Measurements from ENCODE around the gene KRT27. TPM values are rescaled to one million over a fixed set of nuclear protein-coding genes. Genes with fewer than 3 reads are reported as not detected.

KRT27 gene
- total RNA-seq, 2 experiments from 2014 or later = not detected

- no peak for TF ChIP-seq CTCF (IDR thresholded peaks at IDR 0.05)
- ChIA-PET POLR2A (interaction anchor here (0.7 to 1.1 kb wide), 3 partner anchors 11 to 217 kb away, joined by 3 read pairs; partner anchors contain the start of gene KRT12), CTCF (interaction anchor here (1.9 kb wide), 1 partner anchor 828 kb away, joined by 8 read pairs; no protein-coding TSS in a partner anchor)
- Mint-ChIP-seq H3K36me3 (ENCODE audit: low read depth) (peaks cover 22% of the 10 kb centered on the region), H3K4me3 (peak overlapping the region; percentile 95), H3K4me1 (ENCODE audit: low read depth) (peaks cover 26% of the 10 kb centered on the region), H3K27ac (peak overlapping the region; percentile 85), H3K27me3 (no peaks in the 10 kb centered on the region), H3K9me3 (no peaks in the 10 kb centered on the region)
- peak; percentile 15 for DNase-seq
- intact Hi-C loops (cut with micrococcal nuclease) = no loop called here
- no peak for ATAC-seq
Observed at GRCh38 chr17:40820228-40820838, 38.0 kb upstream of the KRT27 start.

- peaks cover 1% of the 10 kb centered on the region for H3K27me3 Mint-ChIP-seq
- intact Hi-C loops (cut with micrococcal nuclease) = no loop called here
- peak overlapping the region; percentile 85 for H3K27ac Mint-ChIP-seq
- H3K4me3 Mint-ChIP-seq = peak overlapping the region; percentile 95
- peaks cover 24% of the 10 kb centered on the region for H3K36me3 Mint-ChIP-seq (ENCODE audit: low read depth)
- ChIA-PET CTCF (interaction anchor here (1.1 to 1.9 kb wide), 5 partner anchors 8 to 828 kb away, joined by 3 to 8 read pairs (median 5); no protein-coding TSS in a partner anchor), POLR2A (interaction anchor here (0.7 to 1.5 kb wide), 7 partner anchors 12 to 869 kb away, joined by 3 to 4 read pairs (median 3); partner anchors contain the start of genes EIF1, KRT12 and TOP2A)
- no peaks in the 10 kb centered on the region for H3K9me3 Mint-ChIP-seq
- ATAC-seq (no peak), DNase-seq (no peak)
- no peak for TF ChIP-seq CTCF (IDR thresholded peaks at IDR 0.05)
- H3K4me1 Mint-ChIP-seq (ENCODE audit: low read depth) = peaks cover 26% of the 10 kb centered on the region
Observed at GRCh38 chr17:40819528-40820125, 37.3 kb upstream of the KRT27 start.

GRCh38 chr17:40818733-40819527, 36.6 kb upstream of the KRT27 start:
- Mint-ChIP-seq H3K4me3 (peak overlapping the region; percentile 95), H3K36me3 (ENCODE audit: low read depth) (peaks cover 22% of the 10 kb centered on the region), H3K27me3 (peaks cover 8% of the 10 kb centered on the region), H3K9me3 (no peaks in the 10 kb centered on the region), H3K4me1 (ENCODE audit: low read depth) (peaks cover 21% of the 10 kb centered on the region), H3K27ac (peak overlapping the region; percentile 96)
- no peak for TF ChIP-seq CTCF (IDR thresholded peaks at IDR 0.05)
- DNase-seq (peak; percentile 90), ATAC-seq (peak; percentile 87)
- ChIA-PET POLR2A (interaction anchor here (0.9 to 1.5 kb wide), 6 partner anchors 48 to 870 kb away, joined by 3 to 4 read pairs (median 3); partner anchors contain the start of genes EIF1, KRT12 and TOP2A), CTCF (interaction anchor here (0.7 to 1.9 kb wide), 13 partner anchors 9 to 845 kb away, joined by 3 to 8 read pairs (median 4); partner anchors contain the start of gene SMARCE1)
- intact Hi-C loops (cut with micrococcal nuclease) = no loop called here

- ChIA-PET POLR2A (interaction anchor here (0.9 to 1.5 kb wide), 5 partner anchors 192 to 870 kb away, joined by 3 to 4 read pairs (median 3); partner anchors contain the start of genes EIF1 and TOP2A), CTCF (interaction anchor here (0.7 to 1.9 kb wide), 13 partner anchors 9 to 845 kb away, joined by 3 to 8 read pairs (median 4); partner anchors contain the start of gene SMARCE1)
- peaks cover 22% of the 10 kb centered on the region for H3K36me3 Mint-ChIP-seq (ENCODE audit: low read depth)
- intact Hi-C loops (cut with micrococcal nuclease) = no loop called here
- H3K4me1 Mint-ChIP-seq (ENCODE audit: low read depth) = peaks cover 21% of the 10 kb centered on the region
- H3K27ac Mint-ChIP-seq = peak overlapping the region; percentile 96
- peak overlapping the region; percentile 95 for H3K4me3 Mint-ChIP-seq
- DNase-seq (no peak), ATAC-seq (no peak)
- no peak for TF ChIP-seq CTCF (IDR thresholded peaks at IDR 0.05)
- H3K27me3 Mint-ChIP-seq = peaks cover 11% of the 10 kb centered on the region
- no peaks in the 10 kb centered on the region for H3K9me3 Mint-ChIP-seq
Observed at GRCh38 chr17:40818343-40818732, 36.0 kb upstream of the KRT27 start.

All from activated CD8-positive, alpha-beta T cell treated with anti-CD3 and anti-CD28 coated beads for 36 hours (primary cell).